Gastroesophageal sphincter (tissue), 4 donors: ENCODE measurements around the gene EIPR1. TPM values are rescaled to one million over a fixed set of nuclear protein-coding genes. Genes with fewer than 3 reads are reported as not detected.

ENCODE experiments used
- ATAC-seq: fragments of 150-250 bp; one replicate; pipeline ENCODE4 v1.9.1; 2016; ENCODE audit warnings: mild to moderate bottlenecking, moderate library complexity
- H3K27ac ChIP-seq, 4 donors: fragments of 200-600 bp; sonication (generic) in 3 of 4; 1 replicate in 3 of 4; 2 replicates in 1 of 4; pipeline ENCODE4 v1.5.1; 2016 to 2019
- H3K27me3 ChIP-seq: fragments of 200-600 bp; sonication (generic); one replicate; pipeline ENCODE4 v1.5.1; 2019
- H3K36me3 ChIP-seq, 2 donors: fragments of 200-600 bp; sonication (generic); one replicate each; pipeline ENCODE4 v1.5.1; 2019; ENCODE audit warnings: control low read depth in 1 of 2
- H3K4me1 ChIP-seq, 3 donors: fragments of 200-600 bp; sonication (generic); 1 replicate in 2 of 3; 2 replicates in 1 of 3; pipeline ENCODE4 v1.5.1; 2016 to 2019; ENCODE audit warnings: control low read depth in 2 of 3
- H3K4me3 ChIP-seq, 2 donors: fragments of 200-600 bp; sonication (generic); one replicate each; pipeline ENCODE4 v1.5.1; 2019; ENCODE audit warnings: mild to moderate bottlenecking in 1 of 2, moderate library complexity in 1 of 2
- H3K9me3 ChIP-seq, 3 donors: fragments of 200-600 bp; sonication (generic); one replicate each; pipeline ENCODE4 v1.5.1; 2017 to 2019; ENCODE audit warnings: control low read depth in 2 of 3
- CTCF ChIP-seq, 4 experiments: fragments of 200-600 bp in 2 of 4; fragments of 450-650 bp in 2 of 4; sonication (generic) in 1 of 4; IDR thresholded peaks; one replicate each; pipeline ENCODE4 v1.5.1; 2017 to 2019; ENCODE audit warnings: antibody characterized with exemption in 4 of 4, mild to moderate bottlenecking in 2 of 4, moderate library complexity in 2 of 4
- EP300 ChIP-seq: sonication (generic); formaldehyde crosslinking; IDR thresholded peaks from one replicate; pipeline ENCODE4 v1.6.1; 2017; ENCODE audit warnings: antibody characterized with exemption, mild to moderate bottlenecking
- POLR2A ChIP-seq, 2 donors: fragments of 450-650 bp; IDR thresholded peaks; one replicate each; pipeline ENCODE4 v1.6.1; 2017; ENCODE audit warnings: antibody characterized with exemption in 2 of 2, mild to moderate bottlenecking in 2 of 2, moderate library complexity in 1 of 2
- POLR2AphosphoS5 ChIP-seq: sonication (generic); formaldehyde crosslinking; IDR thresholded peaks from one replicate; pipeline ENCODE4 v1.6.1; 2017; ENCODE audit warnings: antibody characterized with exemption
- WGBS, 2 donors: methylation state at CpG; one replicate each; pipeline ENCODE4 v1.1.5; 2018; ENCODE audit warnings: low coverage in 1 of 2; 5-methylcytosine and 5-hydroxymethylcytosine counted together
- total RNA-seq, 4 donors: library from RNA; depleted of rRNA; stranded (reverse); fragments of >200 nt; gene quantifications; one replicate each; pipeline ENCODE4 v1.1.0, GENCODE V29; 2016

EIPR1 gene
- 10 to 100 TPM; 11.3 to 26.8 (median 22.2) TPM for total RNA-seq

- H3K27ac ChIP-seq, result peak within 1 kb of the TSS; percentile 79 to 93 (median 90)
- no peaks in the 10 kb centered on the region for H3K27me3 ChIP-seq
- H3K4me3 ChIP-seq, result peak within 1 kb of the TSS; percentile 72 to 88
- ATAC-seq, result peak; percentile 97
- TF ChIP-seq POLR2A (IDR thresholded peaks at IDR 0.05) (peak; percentile 63 to 75), CTCF (IDR thresholded peaks at IDR 0.05) (peak in 2 of 4 experiments; percentile 12 to 46), POLR2AphosphoS5 (peak; percentile 83), EP300 (no peak)
- WGBS, 2 donors, result 4 to 14% methylated on average over 6 to 15 of the region's 57 CpGs
- H3K4me1 ChIP-seq, result peaks cover 0 to 39% (median 12%) of the 10 kb centered on the region in 3 donors
- peaks cover 0 to 7% of the 10 kb centered on the region in 2 donors for H3K36me3 ChIP-seq
- no peaks in the 10 kb centered on the region for H3K9me3 ChIP-seq
Measured at GRCh38 chr2:3377612-3378432, at the start of gene EIPR1. TSS of gene EIPR1 (minus strand) at chr2:3377818. CDS start at chr2:3377689, 129 bp downstream.

- 81 to 89% methylated on average over 2 to 3 of the region's 6 CpGs for WGBS, 2 donors
- Histone ChIP-seq H3K36me3 (peaks cover 0 to 93% of the 10 kb centered on the region in 2 donors), H3K4me1 (peaks cover 0 to 10% (median 0%) of the 10 kb centered on the region in 3 donors), H3K4me3 (no peak overlapping the region), H3K27ac (no peak overlapping the region), H3K9me3 (no peaks in the 10 kb centered on the region), H3K27me3 (no peaks in the 10 kb centered on the region)
- TF ChIP-seq CTCF (IDR thresholded peaks at IDR 0.05), result no peak
- TF ChIP-seq POLR2A (IDR thresholded peaks at IDR 0.05), result no peak
- TF ChIP-seq POLR2AphosphoS5, result no peak
- TF ChIP-seq EP300, result no peak
- no peak for ATAC-seq
Measured at GRCh38 chr2:3427272-3427671, 49.7 kb upstream of the EIPR1 start.

GRCh38 chr2:3426615-3427014 lies 49.0 kb upstream of the EIPR1 start:
- peaks cover 0 to 13% (median 0%) of the 10 kb centered on the region in 3 donors for H3K4me1 ChIP-seq
- H3K36me3 ChIP-seq, result peaks cover 0 to 95% of the 10 kb centered on the region in 2 donors

GRCh38 chr2:3424171-3424795 lies 46.7 kb upstream of the EIPR1 start:
- WGBS, 2 donors, result 81 to 93% methylated on average over 5 to 9 of the region's 9 CpGs
- H3K27ac ChIP-seq, result no peak overlapping the region
- TF ChIP-seq POLR2A (IDR thresholded peaks at IDR 0.05) (no peak), CTCF (IDR thresholded peaks at IDR 0.05) (no peak), EP300 (no peak), POLR2AphosphoS5 (no peak)
- no peaks in the 10 kb centered on the region for H3K27me3 ChIP-seq
- H3K4me1 ChIP-seq, result peaks cover 0 to 34% (median 0%) of the 10 kb centered on the region in 3 donors
- H3K4me3 ChIP-seq, result no peak overlapping the region
- no peaks in the 10 kb centered on the region for H3K9me3 ChIP-seq
- ATAC-seq, result no peak
- peaks cover 0 to 80% of the 10 kb centered on the region in 2 donors for H3K36me3 ChIP-seq

More at GRCh38 chr2:3426615-3427014, 49.0 kb upstream of the EIPR1 start:
- WGBS, 2 donors, result 88 to 91% methylated on average over 13 to 14 of the region's 14 CpGs
- ATAC-seq, result no peak
- H3K27ac ChIP-seq, result no peak overlapping the region
- H3K9me3 ChIP-seq, result no peaks in the 10 kb centered on the region
- H3K4me3 ChIP-seq, result no peak overlapping the region
- no peak for TF ChIP-seq EP300
- no peak for TF ChIP-seq POLR2AphosphoS5
- no peak for TF ChIP-seq POLR2A (IDR thresholded peaks at IDR 0.05)
- no peak for TF ChIP-seq CTCF (IDR thresholded peaks at IDR 0.05)
- H3K27me3 ChIP-seq, result no peaks in the 10 kb centered on the region
